PC-9 (cell line): ENCODE data around the gene MYO1E. TPM values are rescaled to one million over a fixed set of nuclear protein-coding genes. Genes with fewer than 3 reads are reported as not detected.
A peak's percentile ranks its signal among the peaks of the same experiment; 100 is the strongest.

Experiments
- BruUV-seq: library from RNA; stranded (reverse); fragments of 400-500 nt; replicated peaks from 2 replicates; lab custom pipeline; 2021; lab: Mats Ljungman, UMichigan
- CTCF ChIA-PET: fragments of 300-600 bp; sonication (Branson Sonifier 250); formaldehyde crosslinking; loops from one replicate; lab custom pipeline; 2022; ENCODE audit warnings: antibody characterized with exemption; lab: Charles Lee
- POLR2A ChIA-PET: fragments of 300-600 bp; sonication (Branson Sonifier 250); formaldehyde crosslinking; loops from one replicate; lab custom pipeline; 2022; ENCODE audit warnings: antibody characterized with exemption; ENCODE audit not compliant: unreplicated experiment; lab: Charles Lee
- DNase-seq, 2 experiments: peaks; one replicate each; pipeline versions ENCODE4 v3.0.0 to v3.0.0-alpha.2; 2015 to 2022; ENCODE audit warnings: mixed read lengths in 1 of 2
- H2AFZ ChIP-seq: fragments of 200-600 bp; sonication (generic); 2 replicates; pipeline ENCODE4 v1.8.1; 2017; ENCODE audit warnings: antibody characterized with exemption
- H3F3A ChIP-seq: fragments of 200-600 bp; sonication (generic); 2 replicates; pipeline ENCODE4 v1.8.1; 2017; ENCODE audit warnings: antibody characterized with exemption, mild to moderate bottlenecking, low read depth; ENCODE audit not compliant: insufficient read depth
- H3K27ac ChIP-seq: fragments of 200-600 bp; sonication (generic); 2 replicates; pipeline ENCODE4 v1.6.1; 2016; ENCODE audit warnings: mixed run types
- H3K27me3 ChIP-seq: fragments of 200-600 bp; sonication (generic); 2 replicates; pipeline ENCODE4 v1.6.1; 2016; ENCODE audit warnings: low read depth, mixed run types; ENCODE audit not compliant: insufficient read depth
- H3K36me3 ChIP-seq: fragments of 200-600 bp; sonication (generic); 2 replicates; pipeline ENCODE4 v1.6.1; 2016; ENCODE audit warnings: low read depth, mixed run types
- H3K4me1 ChIP-seq: fragments of 200-600 bp; sonication (generic); replicated peaks from 2 replicates; pipeline ENCODE4 v1.6.1; 2016; ENCODE audit warnings: mixed run types; ENCODE audit not compliant: insufficient read depth
- H3K4me2 ChIP-seq: fragments of 200-600 bp; sonication (generic); 2 replicates; pipeline ENCODE4 v1.6.1; 2017; ENCODE audit warnings: mixed run types
- H3K4me3 ChIP-seq: fragments of 200-600 bp; sonication (generic); 2 replicates; pipeline ENCODE4 v1.6.1; 2016; ENCODE audit warnings: mixed run types
- H3K79me2 ChIP-seq: fragments of 200-600 bp; sonication (generic); 2 replicates; pipeline ENCODE4 v1.6.1; 2017; ENCODE audit warnings: low read depth, mixed run types
- H3K9me2 ChIP-seq: fragments of 200-600 bp; sonication (generic); 2 replicates; pipeline ENCODE4 v1.8.1; 2017; ENCODE audit warnings: mild to moderate bottlenecking; ENCODE audit not compliant: insufficient read depth
- H3K9me3 ChIP-seq: fragments of 200-600 bp; sonication (generic); 2 replicates; pipeline ENCODE4 v1.8.1; 2016; ENCODE audit warnings: low read depth; ENCODE audit not compliant: insufficient read depth
- H4K20me1 ChIP-seq: fragments of 200-600 bp; sonication (generic); 2 replicates; pipeline ENCODE4 v1.8.1; 2017; ENCODE audit not compliant: insufficient read depth
- EZH2 ChIP-seq: fragments of 200-600 bp; sonication (generic); IDR thresholded peaks from 2 replicates; pipeline ENCODE4 v1.8.0; 2017; ENCODE audit warnings: antibody characterized with exemption, low read depth
- intact Hi-C: fragments of 100-400 bp; cut with micrococcal nuclease; formaldehyde crosslinking; loops from one replicate; pipeline ENCODE4 v1.10.0; 2022; ENCODE audit not compliant: unreplicated experiment
- total RNA-seq: library from RNA; stranded (reverse); gene quantifications from 2 replicates; pipeline ENCODE4 v1.2.3, GENCODE V29; 2021
- TF ChIP-seq, protein P1 (sequence below): fragments of 200-600 bp; sonication (generic); conservative IDR thresholded peaks from 2 replicates; pipeline ENCODE4 v1.6.1; 2017; ENCODE audit warnings: mixed run types, antibody characterized with exemption, mild to moderate bottlenecking, moderate library complexity

MYO1E gene
- total RNA-seq, 1 experiment from 2014 or later, result 156 TPM

DNA sequence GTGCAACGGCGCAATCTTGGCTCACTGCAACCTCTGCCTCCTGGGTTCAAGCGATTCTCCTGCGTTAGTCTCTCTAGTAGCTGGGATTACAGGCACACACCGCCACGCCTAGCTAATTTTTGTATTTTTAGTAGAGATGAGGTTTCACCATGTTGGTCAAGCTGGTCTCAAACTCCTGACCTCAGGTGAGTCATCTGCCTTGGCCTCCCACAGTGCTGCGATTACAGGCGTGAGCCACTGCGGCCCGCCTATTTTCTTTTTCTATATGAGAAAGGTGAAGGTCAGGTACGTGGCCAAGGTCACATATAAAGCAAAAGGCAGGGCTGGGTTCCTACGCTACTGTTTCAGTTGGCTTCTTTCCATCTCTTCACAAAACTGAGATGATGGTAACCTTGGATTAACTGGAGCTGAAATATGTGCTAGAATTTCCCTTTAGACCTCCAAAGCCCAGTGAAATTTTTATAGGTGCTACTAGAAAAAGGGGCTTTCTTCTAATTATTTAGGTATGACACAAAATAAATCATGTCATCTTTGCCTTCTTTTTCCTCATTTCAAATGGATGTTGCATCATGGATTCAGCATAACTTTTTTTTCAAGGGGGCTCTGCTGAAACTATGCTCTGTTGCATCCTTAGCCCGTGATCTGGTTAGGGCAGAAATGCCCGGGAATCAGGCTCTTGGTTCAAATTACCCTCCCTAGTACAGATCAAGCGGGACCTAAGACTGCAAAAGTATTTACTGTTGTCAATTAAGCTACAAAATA is 68.5 kb downstream of the MYO1E start:
- Histone ChIP-seq H3K27ac (peak overlapping the region; percentile 97), H2AFZ (no peak overlapping the region), H3K4me2 (peak overlapping the region; percentile 62), H3K27me3 (no peaks in the 10 kb centered on the region), H3K9me2 (no peaks in the 10 kb centered on the region), H3K79me2 (peaks cover 95% of the 10 kb centered on the region), H3F3A (peaks cover 75% of the 10 kb centered on the region), H3K9me3 (no peaks in the 10 kb centered on the region), H3K36me3 (0 out of 2 replicates have a peak, but pooled peaks cover 5% of the 10 kb centered on the region), H3K4me3 (no peak overlapping the region; the same call in 1 of the 2 replicates), H4K20me1 (no peaks in the 10 kb centered on the region), H3K4me1 (peaks cover 82% of the 10 kb centered on the region)
- intact Hi-C loops, result no loop called here
- CTCF ChIA-PET, result no interaction called here
- POLR2A ChIA-PET, result interaction anchor here (0.6 to 0.7 kb wide), 4 partner anchors 9 to 77 kb away, joined by 3 to 18 read pairs (median 5); no protein-coding TSS in a partner anchor
- no peak for TF ChIP-seq EZH2
- BruUV-seq, result no TSS peak
- peak; percentile 62 to 67 for DNase-seq

DNA sequence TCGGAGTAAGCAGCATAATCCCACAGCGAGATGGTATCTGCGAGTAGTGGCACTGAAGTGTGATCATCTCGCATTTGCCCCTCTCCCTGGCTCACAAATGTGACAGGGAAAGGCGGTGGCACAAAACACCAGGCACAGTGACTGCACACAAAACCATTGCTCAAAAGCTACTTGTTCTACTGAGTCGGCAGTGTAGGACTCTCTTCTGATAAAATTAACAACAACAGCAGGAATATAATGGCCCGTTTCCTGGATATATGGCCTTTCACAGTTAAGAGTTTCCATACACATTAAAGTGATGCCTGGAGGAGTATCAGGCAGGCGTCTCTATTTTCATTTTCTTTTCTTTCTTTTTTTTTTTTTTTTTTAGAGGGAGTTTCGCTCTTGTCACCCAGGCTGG is 69.0 kb downstream of the MYO1E start:
- peaks cover 96% of the 10 kb centered on the region for H3K79me2 ChIP-seq

DNA sequence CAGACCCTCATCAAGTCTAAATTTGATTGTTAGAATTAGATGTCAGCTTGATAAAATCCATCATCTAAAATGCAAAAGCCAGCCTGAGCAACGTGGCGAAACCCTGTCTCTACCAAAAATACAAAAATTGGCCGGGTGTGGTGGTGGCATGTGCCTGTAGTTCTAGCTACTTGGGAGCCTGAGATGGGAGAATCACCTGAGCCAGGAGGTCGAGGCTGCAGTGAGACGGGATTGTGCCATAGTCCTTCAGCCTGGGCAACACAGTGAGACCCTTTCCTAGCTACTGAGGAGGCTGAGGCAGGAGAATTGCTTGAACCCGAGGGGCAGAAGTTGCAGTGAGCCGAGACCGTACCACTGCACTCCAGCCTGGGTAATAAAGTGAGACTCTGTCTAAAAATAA is 69.5 kb downstream of the MYO1E start:
- no TSS peak for BruUV-seq
- no peak for TF ChIP-seq EZH2
- TF ChIP-seq, protein P1, sequence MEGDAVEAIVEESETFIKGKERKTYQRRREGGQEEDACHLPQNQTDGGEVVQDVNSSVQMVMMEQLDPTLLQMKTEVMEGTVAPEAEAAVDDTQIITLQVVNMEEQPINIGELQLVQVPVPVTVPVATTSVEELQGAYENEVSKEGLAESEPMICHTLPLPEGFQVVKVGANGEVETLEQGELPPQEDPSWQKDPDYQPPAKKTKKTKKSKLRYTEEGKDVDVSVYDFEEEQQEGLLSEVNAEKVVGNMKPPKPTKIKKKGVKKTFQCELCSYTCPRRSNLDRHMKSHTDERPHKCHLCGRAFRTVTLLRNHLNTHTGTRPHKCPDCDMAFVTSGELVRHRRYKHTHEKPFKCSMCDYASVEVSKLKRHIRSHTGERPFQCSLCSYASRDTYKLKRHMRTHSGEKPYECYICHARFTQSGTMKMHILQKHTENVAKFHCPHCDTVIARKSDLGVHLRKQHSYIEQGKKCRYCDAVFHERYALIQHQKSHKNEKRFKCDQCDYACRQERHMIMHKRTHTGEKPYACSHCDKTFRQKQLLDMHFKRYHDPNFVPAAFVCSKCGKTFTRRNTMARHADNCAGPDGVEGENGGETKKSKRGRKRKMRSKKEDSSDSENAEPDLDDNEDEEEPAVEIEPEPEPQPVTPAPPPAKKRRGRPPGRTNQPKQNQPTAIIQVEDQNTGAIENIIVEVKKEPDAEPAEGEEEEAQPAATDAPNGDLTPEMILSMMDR, result no peak
- CTCF ChIA-PET, result no interaction called here

More for the DNA sequence above, 69.0 kb downstream of the MYO1E start:
- Histone ChIP-seq H3K4me3 (no peak overlapping the region; the same call in 1 of the 2 replicates), H3K4me1 (peaks cover 88% of the 10 kb centered on the region), H3F3A (peaks cover 80% of the 10 kb centered on the region), H3K27ac (peak overlapping the region; percentile 97), H3K36me3 (0 out of 2 replicates have a peak, but pooled peaks cover 5% of the 10 kb centered on the region), H3K4me2 (peak overlapping the region; percentile 62), H2AFZ (no peak overlapping the region), H3K27me3 (no peaks in the 10 kb centered on the region), H3K9me2 (no peaks in the 10 kb centered on the region), H3K9me3 (no peaks in the 10 kb centered on the region), H4K20me1 (no peaks in the 10 kb centered on the region)
- ChIA-PET POLR2A (interaction anchor here (0.6 to 0.7 kb wide), 2 partner anchors 19 to 68 kb away, joined by 3 to 18 read pairs; no protein-coding TSS in a partner anchor), CTCF (no interaction called here)
- TSS peak; percentile 13 for BruUV-seq
- intact Hi-C loops, result no loop called here
- TF ChIP-seq, protein P1, result no peak
- TF ChIP-seq EZH2, result no peak
- no peak for DNase-seq

More for the DNA sequence above, 69.5 kb downstream of the MYO1E start:
- no peak overlapping the region for H3K4me3 ChIP-seq
- peaks cover 95% of the 10 kb centered on the region for H3K79me2 ChIP-seq
- H3K27me3 ChIP-seq, result no peaks in the 10 kb centered on the region
- H3K4me2 ChIP-seq, result 0 out of 2 replicates have a peak overlapping the region, but pooled peaks have one; percentile 62
- H3K9me2 ChIP-seq, result no peaks in the 10 kb centered on the region
- intact Hi-C loops, result no loop called here
- peaks cover 82% of the 10 kb centered on the region for H3F3A ChIP-seq
- 0 out of 2 replicates have a peak, but pooled peaks cover 5% of the 10 kb centered on the region for H3K36me3 ChIP-seq
- H3K4me1 ChIP-seq, result peaks cover 93% of the 10 kb centered on the region
- no peaks in the 10 kb centered on the region for H4K20me1 ChIP-seq
- DNase-seq, result no peak
- H3K9me3 ChIP-seq, result no peaks in the 10 kb centered on the region
- POLR2A ChIA-PET, result interaction anchor here (0.6 kb wide), 2 partner anchors 19 to 51 kb away, joined by 3 to 6 read pairs; no protein-coding TSS in a partner anchor
- peak overlapping the region; percentile 97 for H3K27ac ChIP-seq
- H2AFZ ChIP-seq, result no peak overlapping the region
